MCF 10A (cell line): ENCODE measurements around the gene PKNOX2. TPM values are rescaled to one million over a fixed set of nuclear protein-coding genes. Genes with fewer than 3 reads are reported as not detected.

Experiments used
- BruUV-seq: library from RNA; stranded (reverse); fragments of 400-500 nt; replicated peaks from 2 replicates; lab custom pipeline; 2021; lab: Mats Ljungman, UMichigan
- CTCF ChIA-PET: fragments of 300-600 bp; sonication (Branson Sonifier 250); formaldehyde crosslinking; extraction: SDS; loops from one replicate; lab custom pipeline; 2021; ENCODE audit warnings: antibody characterized with exemption, inconsistent platforms; lab: Yijun Ruan, JAX
- POLR2A ChIA-PET: fragments of 300-600, 350-650 bp; sonication (Branson Sonifier 250); formaldehyde crosslinking; extraction: SDS; loops from one replicate; lab custom pipeline; 2020; ENCODE audit warnings: antibody characterized with exemption, inconsistent platforms; lab: Yijun Ruan, JAX
- DNase-seq: peaks from one replicate; pipeline ENCODE4 v3.0.0-alpha.2; 2018; ENCODE audit not compliant: unreplicated experiment
- H3K27ac Mint-ChIP-seq: one replicate; pipeline ENCODE4 v1.8.0; 2022; ENCODE audit warnings: mild to moderate bottlenecking, low read depth, mixed read lengths; ENCODE audit not compliant: unreplicated experiment
- H3K27me3 Mint-ChIP-seq: one replicate; pipeline ENCODE4 v1.8.0; 2022; ENCODE audit warnings: mixed read lengths; ENCODE audit not compliant: insufficient read depth, unreplicated experiment
- H3K36me3 Mint-ChIP-seq: one replicate; pipeline ENCODE4 v1.8.0; 2022; ENCODE audit warnings: mild to moderate bottlenecking, moderate library complexity, mixed read lengths; ENCODE audit not compliant: insufficient read depth, unreplicated experiment
- H3K4me1 Mint-ChIP-seq: one replicate; pipeline ENCODE4 v1.8.0; 2022; ENCODE audit warnings: mixed read lengths; ENCODE audit not compliant: insufficient read depth, unreplicated experiment
- H3K4me3 Mint-ChIP-seq: one replicate; pipeline ENCODE4 v1.8.0; 2022; ENCODE audit warnings: mild to moderate bottlenecking, moderate library complexity, mixed read lengths; ENCODE audit not compliant: unreplicated experiment
- H3K9me3 Mint-ChIP-seq: one replicate; pipeline ENCODE4 v1.8.0; 2022; ENCODE audit warnings: mixed read lengths; ENCODE audit not compliant: unreplicated experiment
- CTCF ChIP-seq: fragments of 200-600 bp; IDR thresholded peaks from one replicate; pipeline ENCODE4 v1.8.0; 2022; ENCODE audit warnings: antibody characterized with exemption, mild to moderate bottlenecking; ENCODE audit not compliant: unreplicated experiment
- intact Hi-C: fragments of 100-400 bp; cut with micrococcal nuclease; formaldehyde crosslinking; loops from 2 replicates; pipeline ENCODE4 v1.14.1; 2022
- total RNA-seq: library from RNA; stranded (reverse); gene quantifications from 2 replicates; pipeline ENCODE4 v1.2.3, GENCODE V29; 2022

The PKNOX2 gene
- total RNA-seq, 1 experiment from 2014 or later, result not detected

DNA sequence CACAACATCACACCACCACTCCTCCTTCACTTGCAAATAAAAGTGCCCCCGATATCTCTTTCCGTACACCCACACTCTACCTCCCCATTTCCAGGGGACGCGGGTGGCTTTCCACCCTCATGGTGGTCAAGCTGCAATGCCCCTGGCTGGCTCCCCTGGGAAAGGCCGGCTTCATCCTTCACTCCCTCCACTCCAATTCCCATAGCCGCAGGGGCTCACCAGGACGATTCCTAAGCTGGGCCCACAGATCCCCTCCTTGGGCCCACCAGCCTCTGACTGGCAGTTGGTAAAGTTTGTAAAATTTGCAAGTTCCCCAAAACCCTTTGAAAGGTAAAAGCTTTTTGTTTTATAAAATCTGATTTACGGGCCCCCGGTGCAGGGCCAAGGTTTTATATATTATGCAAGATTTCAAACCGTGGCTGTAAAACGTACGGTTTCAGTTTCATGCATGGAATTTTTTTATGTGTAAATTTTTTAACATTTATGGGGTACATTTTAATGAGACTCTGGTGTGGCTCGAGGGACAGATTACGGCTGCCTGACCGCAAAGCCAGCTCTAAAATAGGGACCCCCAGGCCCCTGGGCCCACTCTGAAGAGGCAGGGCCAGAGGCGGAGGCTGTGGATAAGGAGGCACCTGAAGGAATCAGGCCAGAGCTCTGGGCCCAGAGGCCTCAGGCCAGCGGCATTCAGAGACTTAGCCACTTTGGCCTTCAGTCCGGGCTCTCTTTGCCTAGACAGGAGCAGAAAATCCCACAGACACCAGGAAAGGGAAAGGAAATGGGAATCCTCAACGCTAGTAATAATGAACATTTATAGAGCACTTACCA is 225.0 kb downstream of the PKNOX2 start:
- no peak overlapping the region for H3K4me3 Mint-ChIP-seq
- H3K27me3 Mint-ChIP-seq, result peaks cover 62% of the 10 kb centered on the region
- no peaks in the 10 kb centered on the region for H3K4me1 Mint-ChIP-seq
- H3K36me3 Mint-ChIP-seq, result no peaks in the 10 kb centered on the region
- no peak for DNase-seq
- H3K9me3 Mint-ChIP-seq, result peaks cover 7% of the 10 kb centered on the region
- no TSS peak for BruUV-seq
- no peak overlapping the region for H3K27ac Mint-ChIP-seq
- CTCF ChIA-PET, result interaction anchor here (0.6 to 2.9 kb wide), 4 partner anchors 13 to 249 kb away, joined by 3 to 17 read pairs (median 4); no protein-coding TSS in a partner anchor
- POLR2A ChIA-PET, result no interaction called here
- intact Hi-C loops, result no loop called here
- no peak for TF ChIP-seq CTCF

GRCh38 chr11:125390946-125391345 is 226.4 kb downstream of the PKNOX2 start:
- CTCF ChIA-PET, result interaction anchor here (0.6 to 2.9 kb wide), 5 partner anchors 9 to 422 kb away, joined by 3 to 17 read pairs (median 3); no protein-coding TSS in a partner anchor
- DNase-seq, result no peak
- no peak overlapping the region for H3K4me3 Mint-ChIP-seq
- H3K4me1 Mint-ChIP-seq, result no peaks in the 10 kb centered on the region
- peaks cover 65% of the 10 kb centered on the region for H3K27me3 Mint-ChIP-seq
- H3K9me3 Mint-ChIP-seq, result peaks cover 7% of the 10 kb centered on the region
- no peaks in the 10 kb centered on the region for H3K36me3 Mint-ChIP-seq
- no TSS peak for BruUV-seq
- POLR2A ChIA-PET, result interaction anchor here (0.6 kb wide), 1 partner anchor 9 kb away, joined by 3 read pairs; no protein-coding TSS in a partner anchor
- intact Hi-C loops, result no loop called here
- H3K27ac Mint-ChIP-seq, result no peak overlapping the region
- TF ChIP-seq CTCF, result no peak

DNA sequence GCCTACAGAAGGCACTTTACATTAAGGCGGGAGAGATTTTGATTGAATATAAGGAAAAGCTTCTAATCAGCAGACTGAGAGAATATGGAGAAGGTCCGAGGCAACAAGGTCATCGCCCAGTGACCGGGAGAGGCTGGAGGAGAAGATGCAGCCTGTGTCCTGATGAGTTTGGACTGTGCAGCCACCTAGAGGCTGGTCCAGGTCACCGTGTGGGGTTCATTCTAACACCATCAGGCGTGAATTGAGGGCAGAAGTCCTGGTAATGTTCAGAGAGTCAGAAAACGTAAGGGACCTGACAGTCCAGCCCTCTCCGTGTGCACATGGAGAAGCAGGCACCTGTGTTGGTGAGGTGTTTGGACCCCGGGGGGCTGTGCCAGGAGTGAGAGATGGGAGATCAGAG is 228.8 kb downstream of the PKNOX2 start:
- CTCF ChIA-PET, result no interaction called here
- Mint-ChIP-seq H3K4me1 (no peaks in the 10 kb centered on the region), H3K4me3 (no peak overlapping the region), H3K27me3 (peaks cover 82% of the 10 kb centered on the region), H3K36me3 (no peaks in the 10 kb centered on the region), H3K9me3 (peaks cover 7% of the 10 kb centered on the region), H3K27ac (no peak overlapping the region)
- no TSS peak for BruUV-seq
- TF ChIP-seq CTCF, result no peak
- POLR2A ChIA-PET, result no interaction called here
- DNase-seq, result no peak
- intact Hi-C loops, result no loop called here

DNA sequence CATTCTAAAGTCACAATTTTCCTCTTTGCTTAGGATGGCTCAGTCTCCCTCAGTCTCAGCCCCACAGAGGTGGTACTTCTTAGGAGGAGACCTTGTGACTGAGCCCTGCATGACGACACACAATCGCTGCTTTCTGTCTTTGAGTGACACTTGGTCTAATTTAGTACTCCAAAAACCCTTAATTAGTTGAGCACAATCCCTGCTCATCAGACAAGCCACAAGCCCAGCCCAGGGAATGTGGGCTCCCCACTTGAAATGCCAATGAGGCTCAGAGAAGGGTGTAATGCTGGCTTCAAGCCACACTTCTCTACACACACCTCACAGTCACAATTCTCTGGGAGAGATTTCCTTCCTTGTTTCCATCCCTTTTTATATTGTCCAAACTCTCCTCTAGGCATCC is 229.7 kb downstream of the PKNOX2 start:
- intact Hi-C loops, result no loop called here
- no peak overlapping the region for H3K4me3 Mint-ChIP-seq
- H3K9me3 Mint-ChIP-seq, result peaks cover 7% of the 10 kb centered on the region
- no peak overlapping the region for H3K27ac Mint-ChIP-seq
- no peak for DNase-seq
- H3K4me1 Mint-ChIP-seq, result no peaks in the 10 kb centered on the region
- H3K36me3 Mint-ChIP-seq, result no peaks in the 10 kb centered on the region
- ChIA-PET CTCF (interaction anchor here (0.9 to 1.3 kb wide), 3 partner anchors 9 to 446 kb away, joined by 3 to 4 read pairs (median 4); no protein-coding TSS in a partner anchor), POLR2A (interaction anchor here (0.7 kb wide), 1 partner anchor 48 kb away, joined by 4 read pairs; no protein-coding TSS in a partner anchor)
- TF ChIP-seq CTCF, result no peak
- peaks cover 92% of the 10 kb centered on the region for H3K27me3 Mint-ChIP-seq
- no TSS peak for BruUV-seq
